ENCODE results near the gene PCSK6. TPM values are rescaled to one million over a fixed set of nuclear protein-coding genes. Genes with fewer than 3 reads are reported as not detected.

Gene PCSK6
- total and polyA plus RNA-seq, 2 of the 8 experiments (the other 6 are each of a cell fraction or from before 2014, with no cell fraction given): 1.9 to 4.0 TPM

GRCh38 chr15:101450403-101451265, 38.9 kb downstream of the PCSK6 start (continued):
- TF ChIP-seq EP300 (IDR thresholded peaks at IDR 0.05; ENCODE audit: borderline replicate concordance in 1 of 2, low read depth in 2 of 2, low read length in 2 of 2): no peak
- TF ChIP-seq NANOG (IDR thresholded peaks at IDR 0.05; ENCODE audit: insufficient read depth, low read depth, low read length, poor library complexity, severe bottlenecking): no peak
- TF ChIP-seq SUZ12 (IDR thresholded peaks at IDR 0.05; ENCODE audit: low read length): no peak
- no peak for TF ChIP-seq CHD1 (IDR thresholded peaks at IDR 0.05; ENCODE audit: low read depth, low read length)
- TF ChIP-seq SP1 (IDR thresholded peaks at IDR 0.05; ENCODE audit: low read depth, low read length): no peak
- no peak for TF ChIP-seq MAX (IDR thresholded peaks at IDR 0.05)
- TF ChIP-seq EGR1 (IDR thresholded peaks at IDR 0.05; ENCODE audit: borderline replicate concordance, low read depth, low read length): no peak

All from H1 (cell line).